Fibroblast of lung (primary cell): ENCODE data around the gene ERAS. TPM values are rescaled to one million over a fixed set of nuclear protein-coding genes. Genes with fewer than 3 reads are reported as not detected.

Experiments
- DNase-seq, 2 donors: peaks; one replicate each; pipeline versions ENCODE4 v3.0.0 to v3.0.0-alpha.2; 2010; ENCODE audit warnings: low read depth in 2 of 2
- H2AFZ ChIP-seq: 2 replicates; pipeline ENCODE4 v1.5.1; 2012; ENCODE audit warnings: low read length, control low read depth, inconsistent platforms
- H3K27ac ChIP-seq: 2 replicates; pipeline ENCODE4 v1.5.1; 2011; ENCODE audit warnings: low read length, control low read depth; ENCODE audit not compliant: insufficient read depth
- H3K27me3 ChIP-seq: 2 replicates; pipeline ENCODE4 v1.5.1; 2011; ENCODE audit warnings: mild to moderate bottlenecking, low read length; ENCODE audit not compliant: control insufficient read depth, insufficient read depth
- H3K36me3 ChIP-seq: 2 replicates; pipeline ENCODE4 v1.5.1; 2011; ENCODE audit warnings: low read length; ENCODE audit not compliant: control insufficient read depth, insufficient read depth
- H3K4me1 ChIP-seq: 2 replicates; pipeline ENCODE4 v1.5.1; 2011; ENCODE audit warnings: low read length; ENCODE audit not compliant: control insufficient read depth, insufficient read depth; ENCODE audit errors: extremely low read depth
- H3K4me2 ChIP-seq: 2 replicates; pipeline ENCODE4 v1.5.1; 2011; ENCODE audit warnings: low read length, control low read depth; ENCODE audit not compliant: insufficient read depth; ENCODE audit errors: extremely low read depth
- H3K4me3 ChIP-seq, 4 experiments: fragments of 200-600 bp in 1 of 4; sonication (generic) in 1 of 4; replicated peaks in 1 of 4; 2 replicates each; pipeline ENCODE4 v1.5.1; 2011 to 2016; ENCODE audit warnings: low read length in 4 of 4, low read depth in 3 of 4, mild to moderate bottlenecking in 3 of 4, control low read depth in 2 of 4, inconsistent platforms in 1 of 4, mixed read lengths in 1 of 4; ENCODE audit not compliant: insufficient read depth in 1 of 4; ENCODE audit errors: control extremely low read depth in 1 of 4
- H3K79me2 ChIP-seq: 2 replicates; pipeline ENCODE4 v1.5.1; 2012; ENCODE audit warnings: mild to moderate bottlenecking, low read length, inconsistent platforms; ENCODE audit not compliant: control insufficient read depth, insufficient read depth
- H3K9ac ChIP-seq: 2 replicates; pipeline ENCODE4 v1.5.1; 2011; ENCODE audit warnings: mild to moderate bottlenecking, low read length, control low read depth; ENCODE audit not compliant: insufficient read depth
- H3K9me3 ChIP-seq: 2 replicates; pipeline ENCODE4 v1.5.1; 2012; ENCODE audit warnings: low read depth, low read length; ENCODE audit not compliant: control insufficient read depth, insufficient read depth
- H4K20me1 ChIP-seq: 2 replicates; pipeline ENCODE4 v1.5.1; 2011; ENCODE audit warnings: low read length; ENCODE audit not compliant: control insufficient read depth, insufficient read depth; ENCODE audit errors: extremely low read depth
- CTCF ChIP-seq, 2 donors: IDR thresholded peaks in 1 of 2; conservative IDR thresholded peaks in 1 of 2; 1 replicate in 1 of 2; 2 replicates in 1 of 2; pipeline ENCODE4 v1.5.1; 2011 to 2012; ENCODE audit warnings: low read length in 2 of 2, control low read depth in 1 of 2, inconsistent platforms in 1 of 2, low read depth in 1 of 2, mild to moderate bottlenecking in 1 of 2
- EZH2 ChIP-seq: IDR thresholded peaks from 2 replicates; pipeline ENCODE4 v1.5.1; 2012; ENCODE audit warnings: low read length, control low read depth, mild to moderate bottlenecking; ENCODE audit errors: missing control alignments
- polyA minus RNA-seq: library from RNA; depleted of rRNA, polyadenylated mRNA; stranded (reverse); fragments of >200 nt; gene quantifications from 2 replicates; pipeline ENCODE4 v1.2.3, GENCODE V29; 2011; ENCODE audit warnings: low replicate concordance
- polyA plus RNA-seq, 2 donors: library from polyadenylated mRNA; depleted of rRNA in 1 of 2; stranded (reverse) in 1 of 2; unstranded in 1 of 2; fragments of >200 nt; gene quantifications; 2 replicates each; pipeline ENCODE4 v1.2.1, GENCODE V29; 2011 to 2012; ENCODE audit warnings: missing spikeins in 1 of 2
- total RNA-seq: library from RNA; depleted of rRNA; stranded (reverse); fragments of >200 nt; gene quantifications from 2 replicates; pipeline ENCODE4 v1.2.1, GENCODE V29; 2014

The ERAS gene
- not detected in 2 replicates for total RNA-seq
- polyA plus RNA-seq, result 0.05 TPM in 1 of 2 replicates, not detected in the other
- polyA plus RNA-seq (2012), result not detected in 2 replicates
- not detected in 2 replicates for polyA minus RNA-seq

GRCh38 chrX:48826135-48826875, at the start of gene ERAS:
Gene ERAS, plus strand, starts transcription at chrX:48826513. Its CDS starts 2,611 bp downstream, at chrX:48829124.
- Histone ChIP-seq H3K9me3 (no peaks in the 10 kb centered on the region), H3K79me2 (no peaks in the 10 kb centered on the region), H4K20me1 (no peaks in the 10 kb centered on the region), H3K27me3 (peaks cover 7% of the 10 kb centered on the region), H3K27ac (no peak within 1 kb of the TSS), H3K4me2 (no peak within 1 kb of the TSS), H3K4me1 (no peaks in the 10 kb centered on the region), H3K4me3 (no peak within 1 kb of the TSS), H3K9ac (no peak within 1 kb of the TSS), H3K36me3 (no peaks in the 10 kb centered on the region), H2AFZ (no peak within 1 kb of the TSS)
- DNase-seq, result no peak
- TF ChIP-seq EZH2, result no peak
- TF ChIP-seq CTCF (conservative IDR thresholded peaks at IDR 0.05 in 1 of 2, IDR thresholded peaks at IDR 0.05 in 1 of 2; ENCODE audit: low read depth in 1 of 2, low read length in 2 of 2), result no peak

GRCh38 chrX:48776818-48777439, 49.4 kb upstream of the ERAS start:
- no peak for TF ChIP-seq EZH2
- no peak for TF ChIP-seq CTCF (conservative IDR thresholded peaks at IDR 0.05 in 1 of 2, IDR thresholded peaks at IDR 0.05 in 1 of 2; ENCODE audit: low read depth in 1 of 2, low read length in 2 of 2)

GRCh38 chrX:48779399-48779798, 46.9 kb upstream of the ERAS start:
- no peaks in the 10 kb centered on the region for H3K9me3 ChIP-seq
- no peak for DNase-seq
- H3K36me3 ChIP-seq, result no peaks in the 10 kb centered on the region
- TF ChIP-seq CTCF (conservative IDR thresholded peaks at IDR 0.05 in 1 of 2, IDR thresholded peaks at IDR 0.05 in 1 of 2; ENCODE audit: low read depth in 1 of 2, low read length in 2 of 2), result no peak
- no peak for TF ChIP-seq EZH2
- no peaks in the 10 kb centered on the region for H3K27me3 ChIP-seq
- no peak overlapping the region for H3K4me3 ChIP-seq
- H2AFZ ChIP-seq, result no peak overlapping the region
- no peaks in the 10 kb centered on the region for H4K20me1 ChIP-seq
- H3K79me2 ChIP-seq, result no peaks in the 10 kb centered on the region
- no peak overlapping the region for H3K4me2 ChIP-seq
- H3K9ac ChIP-seq, result no peak overlapping the region
- no peak overlapping the region for H3K27ac ChIP-seq
- H3K4me1 ChIP-seq, result no peaks in the 10 kb centered on the region

More at GRCh38 chrX:48776818-48777439, 49.4 kb upstream of the ERAS start:
- Histone ChIP-seq H2AFZ (no peak overlapping the region), H4K20me1 (no peaks in the 10 kb centered on the region), H3K4me2 (no peak overlapping the region), H3K79me2 (no peaks in the 10 kb centered on the region), H3K9me3 (no peaks in the 10 kb centered on the region), H3K4me3 (no peak overlapping the region), H3K4me1 (no peaks in the 10 kb centered on the region), H3K27me3 (no peaks in the 10 kb centered on the region), H3K36me3 (no peaks in the 10 kb centered on the region), H3K27ac (no peak overlapping the region), H3K9ac (no peak overlapping the region)
- peak in 1 of 2 donors; percentile 17 for DNase-seq
